Measurements from ENCODE around the gene FUOM. TPM values are rescaled to one million over a fixed set of nuclear protein-coding genes. Genes with fewer than 3 reads are reported as not detected.
"Not testable (repeated sequence)": the region's sequence is repeated elsewhere in the genome, so short reads cannot be mapped to it uniquely, and the experiment has no call there.

The FUOM gene
- total RNA-seq, 4 donors from 2014 or later: 6.7 to 17.7 (median 12.5) TPM

DNA sequence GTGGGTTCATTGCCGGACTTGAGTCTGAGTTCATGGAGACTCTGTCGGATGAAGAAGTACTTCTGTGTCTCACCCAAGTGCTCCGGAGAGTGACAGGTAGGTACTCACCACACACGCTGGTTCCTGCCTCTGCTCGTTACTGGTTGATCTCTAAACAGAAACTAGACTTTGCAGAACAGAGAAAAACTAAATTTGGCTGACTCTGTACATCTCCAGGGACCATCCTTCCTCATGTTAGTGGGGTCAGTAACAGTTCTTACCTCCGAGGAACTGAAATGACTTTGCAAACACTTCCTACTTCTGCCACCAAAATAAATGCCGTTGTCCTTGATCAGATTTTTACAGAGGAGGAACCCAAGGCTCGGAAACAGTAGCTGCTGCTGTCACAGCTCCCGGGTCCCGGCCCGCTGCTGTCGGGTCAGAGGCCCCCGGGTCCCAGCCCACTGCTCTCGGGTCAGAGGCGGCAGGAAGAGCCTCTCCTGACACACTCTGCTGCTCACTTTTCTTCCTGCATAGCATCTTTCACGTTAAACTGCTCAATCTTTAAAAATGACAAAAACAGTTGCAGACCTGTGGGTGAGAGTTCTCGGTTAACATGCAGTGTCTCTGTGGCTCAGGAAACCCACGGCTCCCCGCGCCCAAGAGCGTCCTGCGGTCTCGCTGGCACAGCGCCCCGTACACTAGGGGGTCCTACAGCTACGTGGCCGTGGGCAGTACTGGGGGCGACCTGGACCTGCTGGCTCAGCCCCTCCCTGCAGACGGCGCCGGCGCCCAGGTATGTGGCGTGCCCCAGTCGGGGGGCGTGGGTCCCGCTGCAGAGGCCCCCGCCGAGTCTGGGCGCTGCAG is 31.4 kb upstream of the FUOM start:
- peak overlapping the region; percentile 18 to 80 (median 57) for H3K27ac ChIP-seq
- peaks cover 0 to 51% (median 0%) of the 10 kb centered on the region in 3 donors for H3K36me3 ChIP-seq
- intact Hi-C loops (cut with DNase I): no loop called here
- no peak for DNase-seq
- H3K4me3 ChIP-seq: peak overlapping the region in 2 of 4 donors; percentile 22 to 37
- 61 to 78% methylated on average over 15 to 29 of the region's 39 CpGs for WGBS, 2 donors
- no peaks in the 10 kb centered on the region for H3K9me3 ChIP-seq
- H3K27me3 ChIP-seq: no peaks in the 10 kb centered on the region
- no peak for TF ChIP-seq POLR2A (IDR thresholded peaks at IDR 0.05)
- TF ChIP-seq, protein P1, sequence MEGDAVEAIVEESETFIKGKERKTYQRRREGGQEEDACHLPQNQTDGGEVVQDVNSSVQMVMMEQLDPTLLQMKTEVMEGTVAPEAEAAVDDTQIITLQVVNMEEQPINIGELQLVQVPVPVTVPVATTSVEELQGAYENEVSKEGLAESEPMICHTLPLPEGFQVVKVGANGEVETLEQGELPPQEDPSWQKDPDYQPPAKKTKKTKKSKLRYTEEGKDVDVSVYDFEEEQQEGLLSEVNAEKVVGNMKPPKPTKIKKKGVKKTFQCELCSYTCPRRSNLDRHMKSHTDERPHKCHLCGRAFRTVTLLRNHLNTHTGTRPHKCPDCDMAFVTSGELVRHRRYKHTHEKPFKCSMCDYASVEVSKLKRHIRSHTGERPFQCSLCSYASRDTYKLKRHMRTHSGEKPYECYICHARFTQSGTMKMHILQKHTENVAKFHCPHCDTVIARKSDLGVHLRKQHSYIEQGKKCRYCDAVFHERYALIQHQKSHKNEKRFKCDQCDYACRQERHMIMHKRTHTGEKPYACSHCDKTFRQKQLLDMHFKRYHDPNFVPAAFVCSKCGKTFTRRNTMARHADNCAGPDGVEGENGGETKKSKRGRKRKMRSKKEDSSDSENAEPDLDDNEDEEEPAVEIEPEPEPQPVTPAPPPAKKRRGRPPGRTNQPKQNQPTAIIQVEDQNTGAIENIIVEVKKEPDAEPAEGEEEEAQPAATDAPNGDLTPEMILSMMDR (IDR thresholded peaks at IDR 0.05): peak in 1 of 6 experiments; percentile 7
- H3K4me1 ChIP-seq: peaks cover 0 to 14% (median 4%) of the 10 kb centered on the region in 3 donors

DNA sequence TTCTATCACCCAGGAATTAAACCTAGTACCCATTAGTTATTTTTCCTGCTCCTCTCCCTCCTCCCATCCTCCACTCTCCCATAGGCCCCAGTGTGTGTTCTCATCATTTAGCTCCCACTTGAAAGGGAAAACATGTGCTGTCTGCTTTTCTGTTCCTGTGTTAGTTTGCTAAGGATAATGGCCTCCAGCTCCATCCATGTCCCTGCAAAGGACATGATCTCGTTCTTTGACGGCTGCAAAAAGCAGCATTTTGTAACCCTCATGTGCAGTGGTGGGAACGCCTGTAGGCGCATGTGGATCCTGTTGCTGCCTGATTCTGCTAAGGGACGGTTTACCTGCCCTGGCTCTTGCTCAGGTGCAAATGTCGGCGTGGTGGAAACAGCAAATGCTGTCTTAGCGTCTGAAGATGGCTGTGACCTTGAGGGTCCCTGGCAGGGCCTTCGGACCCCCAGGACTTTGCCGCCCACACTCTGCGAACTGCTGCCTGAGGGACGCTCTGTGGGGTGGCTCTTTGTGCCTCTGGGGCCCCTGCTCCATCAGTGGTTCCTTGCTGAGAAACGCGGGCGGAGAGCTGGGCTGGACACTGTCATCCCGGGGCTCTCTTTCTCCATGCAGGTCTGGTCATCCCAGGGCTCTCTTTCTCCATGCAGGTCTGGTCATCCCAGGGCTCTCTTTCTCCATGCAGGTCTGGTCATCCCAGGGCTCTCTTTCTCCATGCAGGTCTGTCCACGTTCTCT is 30.6 kb upstream of the FUOM start:
- WGBS, 2 donors: 68 to 75% methylated on average over 8 to 11 of the region's 17 CpGs
- peak overlapping the region in 1 of 4 donors; percentile 37 for H3K4me3 ChIP-seq
- H3K27ac ChIP-seq: peak overlapping the region in 2 of 4 donors; percentile 74 to 80
- TF ChIP-seq, protein P1 (IDR thresholded peaks at IDR 0.05): no peak
- no peak for TF ChIP-seq POLR2A (IDR thresholded peaks at IDR 0.05)
- H3K27me3 ChIP-seq: no peaks in the 10 kb centered on the region
- intact Hi-C loops (cut with DNase I): no loop called here
- peaks cover 0 to 59% (median 0%) of the 10 kb centered on the region in 3 donors for H3K36me3 ChIP-seq
- DNase-seq: no peak
- H3K4me1 ChIP-seq: peaks cover 0 to 11% (median 1%) of the 10 kb centered on the region in 3 donors
- H3K9me3 ChIP-seq: no peaks in the 10 kb centered on the region

DNA sequence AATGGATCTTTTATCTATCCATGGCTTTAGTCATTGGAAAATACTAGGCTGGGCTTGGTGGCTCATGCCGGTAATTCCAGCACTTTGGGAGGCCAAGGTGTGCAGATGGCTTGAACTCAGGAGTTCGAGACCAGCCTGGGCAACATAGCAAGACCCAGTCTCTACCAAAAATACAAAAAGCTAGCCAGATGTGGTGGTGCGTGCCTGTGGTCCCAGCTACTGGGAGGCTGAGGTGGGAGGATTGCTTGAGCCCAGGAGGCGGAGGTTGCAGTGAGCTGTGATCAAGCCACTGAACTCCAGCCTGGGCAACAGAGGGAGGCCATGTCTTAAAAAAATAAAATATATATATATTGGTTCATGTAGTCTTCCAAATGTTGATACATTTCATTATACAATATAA is 29.1 kb upstream of the FUOM start:
- H3K27me3 ChIP-seq; H3K4me1 ChIP-seq; H3K9me3 ChIP-seq; H3K4me3 ChIP-seq; DNase-seq; intact Hi-C loops (cut with DNase I); H3K27ac ChIP-seq: not testable (repeated sequence)
- WGBS, 2 donors: 90 to 100% methylated on average over 4 of the region's 4 CpGs
- H3K36me3 ChIP-seq: peaks cover 0 to 73% (median 0%) of the 10 kb centered on the region in 3 donors

DNA sequence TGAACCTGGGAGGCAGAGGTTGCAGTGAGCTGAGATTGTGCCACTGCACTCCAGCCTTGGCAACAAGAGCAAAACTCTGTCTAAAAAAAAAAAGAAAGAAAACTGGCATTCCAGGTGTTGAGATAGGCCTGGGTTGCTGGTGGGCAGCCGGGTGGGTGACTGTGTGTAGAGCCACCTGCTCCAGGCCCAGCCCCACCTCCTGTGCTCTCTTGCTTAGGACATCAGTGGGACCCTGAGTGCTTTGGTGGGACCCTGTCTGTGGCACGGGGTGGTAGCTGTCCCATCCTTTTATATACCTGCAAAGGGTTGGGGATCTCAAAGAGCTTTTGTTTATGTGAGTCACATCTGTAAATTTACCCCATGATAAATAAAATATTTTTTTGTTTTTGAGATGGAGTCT is 27.4 kb upstream of the FUOM start:
- intact Hi-C loops (cut with DNase I): no loop called here
- 92 to 93% methylated on average over 2 of the region's 2 CpGs for WGBS, 2 donors
- no peak for DNase-seq

DNA sequence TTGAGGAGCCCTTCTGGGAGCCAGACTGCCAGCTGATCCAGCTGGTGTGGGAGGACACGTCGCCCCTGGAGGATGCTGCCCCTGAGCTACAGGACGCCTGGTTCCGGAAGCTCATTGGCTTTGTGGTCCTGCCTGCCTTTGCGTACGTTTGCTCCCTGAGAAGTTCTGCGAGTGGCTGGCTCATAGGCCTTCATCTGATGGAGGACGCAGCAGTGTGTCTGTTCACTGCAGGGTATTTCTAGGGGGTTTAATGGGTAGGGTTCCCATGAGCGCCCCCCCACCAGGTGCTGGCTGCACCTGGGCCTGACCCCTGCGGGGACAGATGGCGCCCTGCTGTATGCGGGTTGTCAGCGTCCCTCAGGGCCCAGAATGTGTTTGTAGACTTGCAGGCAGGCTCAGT is 26.3 kb upstream of the FUOM start:
- no peaks in the 10 kb centered on the region for H3K27me3 ChIP-seq
- intact Hi-C loops (cut with DNase I): no loop called here
- no peak for TF ChIP-seq POLR2A (IDR thresholded peaks at IDR 0.05)
- TF ChIP-seq, protein P1 (IDR thresholded peaks at IDR 0.05): no peak
- no peak overlapping the region for H3K4me3 ChIP-seq
- no peaks in the 10 kb centered on the region for H3K9me3 ChIP-seq
- no peak overlapping the region for H3K27ac ChIP-seq
- 94% methylated on average over 11 of the region's 13 CpGs; no CpG with 5 or more reads in 1 of the 2 donors for WGBS, 2 donors
- H3K4me1 ChIP-seq: peaks cover 9 to 22% (median 18%) of the 10 kb centered on the region in 3 donors
- no peak for DNase-seq
- H3K36me3 ChIP-seq: peaks cover 0 to 61% (median 0%) of the 10 kb centered on the region in 3 donors

More for the DNA sequence above, 27.4 kb upstream of the FUOM start:
- Histone ChIP-seq H3K4me3 (no peak overlapping the region), H3K36me3 (peaks cover 0 to 68% (median 0%) of the 10 kb centered on the region in 3 donors), H3K4me1 (peaks cover under 1 to 13% (median 9%) of the 10 kb centered on the region in 3 donors), H3K27me3 (no peaks in the 10 kb centered on the region), H3K9me3 (no peaks in the 10 kb centered on the region), H3K27ac (no peak overlapping the region)
- TF ChIP-seq POLR2A (IDR thresholded peaks at IDR 0.05): no peak
- TF ChIP-seq, protein P1 (IDR thresholded peaks at IDR 0.05): no peak
